ENCODE measurements around the gene CD36. TPM values are rescaled to one million over a fixed set of nuclear protein-coding genes. Genes with fewer than 3 reads are reported as not detected.

CD36 gene
- total RNA-seq, 1 donor from 2014 or later: 1.7 TPM

DNA sequence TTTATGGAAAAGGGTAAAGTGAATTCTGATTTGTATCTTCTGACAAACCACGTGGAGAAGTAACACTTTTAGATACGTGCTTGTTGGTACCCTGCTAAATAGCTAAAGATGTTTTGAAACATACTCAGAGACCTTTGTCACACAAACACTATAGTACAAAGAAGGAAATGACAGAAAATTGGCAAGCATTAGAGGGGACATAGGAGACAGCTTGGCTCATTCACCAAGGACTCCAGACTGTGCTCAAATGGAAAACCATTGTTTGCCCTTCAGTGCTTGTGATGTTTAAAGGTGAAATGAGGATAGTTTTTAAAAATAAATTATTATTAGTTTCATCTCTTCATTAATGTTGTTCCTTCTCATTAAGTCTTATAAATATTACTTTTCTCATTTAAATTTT, 34.0 kb upstream of the CD36 start:
- DNase-seq: no peak
- no peak overlapping the region for H3K27ac Mint-ChIP-seq (ENCODE audit: unreplicated experiment)
- no peaks in the 10 kb centered on the region for H3K9me3 Mint-ChIP-seq (ENCODE audit: unreplicated experiment)
- peaks cover 3% of the 10 kb centered on the region for H3K27me3 Mint-ChIP-seq (ENCODE audit: unreplicated experiment)
- H3K4me1 Mint-ChIP-seq (ENCODE audit: low read depth, unreplicated experiment): no peaks in the 10 kb centered on the region
- no peaks in the 10 kb centered on the region for H3K36me3 Mint-ChIP-seq (ENCODE audit: unreplicated experiment)
- TF ChIP-seq, protein P1, sequence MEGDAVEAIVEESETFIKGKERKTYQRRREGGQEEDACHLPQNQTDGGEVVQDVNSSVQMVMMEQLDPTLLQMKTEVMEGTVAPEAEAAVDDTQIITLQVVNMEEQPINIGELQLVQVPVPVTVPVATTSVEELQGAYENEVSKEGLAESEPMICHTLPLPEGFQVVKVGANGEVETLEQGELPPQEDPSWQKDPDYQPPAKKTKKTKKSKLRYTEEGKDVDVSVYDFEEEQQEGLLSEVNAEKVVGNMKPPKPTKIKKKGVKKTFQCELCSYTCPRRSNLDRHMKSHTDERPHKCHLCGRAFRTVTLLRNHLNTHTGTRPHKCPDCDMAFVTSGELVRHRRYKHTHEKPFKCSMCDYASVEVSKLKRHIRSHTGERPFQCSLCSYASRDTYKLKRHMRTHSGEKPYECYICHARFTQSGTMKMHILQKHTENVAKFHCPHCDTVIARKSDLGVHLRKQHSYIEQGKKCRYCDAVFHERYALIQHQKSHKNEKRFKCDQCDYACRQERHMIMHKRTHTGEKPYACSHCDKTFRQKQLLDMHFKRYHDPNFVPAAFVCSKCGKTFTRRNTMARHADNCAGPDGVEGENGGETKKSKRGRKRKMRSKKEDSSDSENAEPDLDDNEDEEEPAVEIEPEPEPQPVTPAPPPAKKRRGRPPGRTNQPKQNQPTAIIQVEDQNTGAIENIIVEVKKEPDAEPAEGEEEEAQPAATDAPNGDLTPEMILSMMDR (IDR thresholded peaks at IDR 0.05; ENCODE audit: partially characterized antibody, unreplicated experiment): no peak
- no peak overlapping the region for H3K4me3 Mint-ChIP-seq (ENCODE audit: unreplicated experiment)

GRCh38 chr7:80607136-80607535, 31.3 kb upstream of the CD36 start:
- Mint-ChIP-seq H3K4me3 (ENCODE audit: unreplicated experiment) (no peak overlapping the region), H3K9me3 (ENCODE audit: unreplicated experiment) (no peaks in the 10 kb centered on the region), H3K36me3 (ENCODE audit: unreplicated experiment) (no peaks in the 10 kb centered on the region), H3K27me3 (ENCODE audit: unreplicated experiment) (peaks cover 3% of the 10 kb centered on the region), H3K4me1 (ENCODE audit: low read depth, unreplicated experiment) (no peaks in the 10 kb centered on the region), H3K27ac (ENCODE audit: unreplicated experiment) (no peak overlapping the region)
- TF ChIP-seq, protein P1 (IDR thresholded peaks at IDR 0.05; ENCODE audit: partially characterized antibody, unreplicated experiment): no peak
- no peak for DNase-seq

GRCh38 chr7:80608336-80608735, 30.1 kb upstream of the CD36 start:
- no peaks in the 10 kb centered on the region for H3K36me3 Mint-ChIP-seq (ENCODE audit: unreplicated experiment)
- H3K9me3 Mint-ChIP-seq (ENCODE audit: unreplicated experiment): no peaks in the 10 kb centered on the region
- H3K27ac Mint-ChIP-seq (ENCODE audit: unreplicated experiment): no peak overlapping the region
- H3K4me3 Mint-ChIP-seq (ENCODE audit: unreplicated experiment): no peak overlapping the region
- peaks cover 3% of the 10 kb centered on the region for H3K27me3 Mint-ChIP-seq (ENCODE audit: unreplicated experiment)
- no peaks in the 10 kb centered on the region for H3K4me1 Mint-ChIP-seq (ENCODE audit: low read depth, unreplicated experiment)
- no peak for DNase-seq
- TF ChIP-seq, protein P1 (IDR thresholded peaks at IDR 0.05; ENCODE audit: partially characterized antibody, unreplicated experiment): no peak

DNA sequence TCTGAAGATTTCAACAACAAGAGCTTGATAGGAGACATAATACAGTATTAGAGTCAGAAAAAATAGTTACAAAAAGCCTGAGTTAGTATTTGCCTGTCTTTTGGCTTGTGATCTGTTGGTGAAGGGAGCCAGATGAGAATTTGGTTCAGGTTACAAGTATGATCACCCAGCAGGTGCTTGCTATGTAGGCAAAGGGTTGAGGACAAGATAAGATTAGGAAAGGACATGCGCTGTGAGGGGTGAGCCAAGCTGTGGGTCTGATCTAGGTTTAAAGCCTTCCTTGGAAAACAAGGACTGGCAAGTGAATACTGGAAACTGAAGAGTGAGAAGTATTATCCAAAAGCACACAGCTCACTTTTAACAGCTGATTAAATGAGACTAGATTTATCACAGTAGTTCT, 28.7 kb upstream of the CD36 start:
- no peak overlapping the region for H3K27ac Mint-ChIP-seq (ENCODE audit: unreplicated experiment)
- no peak overlapping the region for H3K4me3 Mint-ChIP-seq (ENCODE audit: unreplicated experiment)
- TF ChIP-seq, protein P1 (IDR thresholded peaks at IDR 0.05; ENCODE audit: partially characterized antibody, unreplicated experiment): no peak
- no peaks in the 10 kb centered on the region for H3K36me3 Mint-ChIP-seq (ENCODE audit: unreplicated experiment)
- H3K9me3 Mint-ChIP-seq (ENCODE audit: unreplicated experiment): no peaks in the 10 kb centered on the region
- DNase-seq: no peak
- H3K27me3 Mint-ChIP-seq (ENCODE audit: unreplicated experiment): peaks cover 3% of the 10 kb centered on the region
- H3K4me1 Mint-ChIP-seq (ENCODE audit: low read depth, unreplicated experiment): no peaks in the 10 kb centered on the region

DNA sequence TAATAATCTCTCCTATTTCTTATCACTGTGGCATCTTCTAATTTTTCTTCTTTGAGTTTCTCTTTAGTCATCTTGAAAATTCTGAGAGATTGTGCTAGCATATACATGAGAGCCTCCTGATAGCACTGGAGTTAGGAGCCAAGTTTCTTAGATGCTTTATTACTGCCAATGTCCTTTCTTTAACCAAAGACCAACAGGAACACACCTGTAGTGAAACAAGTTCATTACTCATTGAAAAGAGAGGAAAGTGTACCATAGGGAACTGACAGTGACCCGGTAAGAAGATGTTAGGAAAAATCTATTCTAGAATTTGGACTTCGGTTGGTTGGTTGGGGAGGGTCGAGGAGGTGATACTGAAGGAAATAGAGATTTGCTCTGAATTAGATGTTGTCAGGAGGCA, 27.1 kb upstream of the CD36 start:
- Mint-ChIP-seq H3K4me3 (ENCODE audit: unreplicated experiment) (no peak overlapping the region), H3K27ac (ENCODE audit: unreplicated experiment) (no peak overlapping the region), H3K9me3 (ENCODE audit: unreplicated experiment) (no peaks in the 10 kb centered on the region), H3K4me1 (ENCODE audit: low read depth, unreplicated experiment) (no peaks in the 10 kb centered on the region), H3K36me3 (ENCODE audit: unreplicated experiment) (no peaks in the 10 kb centered on the region), H3K27me3 (ENCODE audit: unreplicated experiment) (peaks cover 3% of the 10 kb centered on the region)
- TF ChIP-seq, protein P1 (IDR thresholded peaks at IDR 0.05; ENCODE audit: partially characterized antibody, unreplicated experiment): no peak
- DNase-seq: no peak

Data from glutamatergic neuron (in vitro differentiated cells).